Adipose tissue (tissue), 3 donors: ENCODE measurements around the gene NCOA6. TPM values are rescaled to one million over a fixed set of nuclear protein-coding genes. Genes with fewer than 3 reads are reported as not detected.
"Not testable (repeated sequence)": the region's sequence is repeated elsewhere in the genome, so short reads cannot be mapped to it uniquely, and the experiment has no call there.

ENCODE experiments used
- H3K27ac ChIP-seq: one replicate; pipeline ENCODE4 v1.5.1; 2013; ENCODE audit warnings: low read depth, low read length
- WGBS, 3 donors: extraction: QIAGEN DNeasy Blood & Tissue Kit; methylation state at CpG; one replicate each; pipeline ENCODE4 v1.1.7; 2013; 5-methylcytosine and 5-hydroxymethylcytosine counted together
- polyA plus RNA-seq, 3 donors: library from polyadenylated mRNA; stranded (reverse); fragments of 200-250 nt; gene quantifications; one replicate each; pipeline ENCODE4 v1.2.3, GENCODE V29; 2013
- donor health status: healthy with polysubstance abuse.
- donor health status: Bipolar disorder and iron deficiency.
- donor health status: healthy.

Gene NCOA6
- polyA plus RNA-seq, 3 donors: 7.8 to 20.5 (median 12.5) TPM

GRCh38 chr20:34842143-34842542 is 16.7 kb upstream of the NCOA6 start:
- 64 to 71% (median 68%) methylated on average over 2 of the region's 2 CpGs for WGBS, 3 donors
- H3K27ac ChIP-seq: no peak overlapping the region

- H3K27ac ChIP-seq: no peak overlapping the region
- WGBS, 3 donors: 32 to 43% (median 43%) methylated on average over 6 of the region's 6 CpGs
These were observed 9.0 kb upstream of the NCOA6 start for GRCh38 chr20:34834459-34834893.

GRCh38 chr20:34831936-34832335 is 6.5 kb upstream of the NCOA6 start:
- WGBS, 3 donors: 55 to 65% (median 59%) methylated on average over 5 of the region's 5 CpGs
- no peak overlapping the region for H3K27ac ChIP-seq

- 75 to 81% (median 76%) methylated on average over 3 of the region's 3 CpGs for WGBS, 3 donors
- H3K27ac ChIP-seq: no peak overlapping the region
These were observed 3.7 kb upstream of the NCOA6 start for GRCh38 chr20:34829191-34829590.

- WGBS, 3 donors: 1% methylated on average over 35 to 66 of the region's 68 CpGs
- H3K27ac ChIP-seq: no peak overlapping the region
These were observed 483 bp downstream of the NCOA6 start for GRCh38 chr20:34824806-34825529.

GRCh38 chr20:34824452-34824805 is 1.0 kb downstream of the NCOA6 start:
- 0 to 5% (median 2%) methylated on average over 2 of the region's 2 CpGs for WGBS, 3 donors
- H3K27ac ChIP-seq: no peak overlapping the region

GRCh38 chr20:34824026-34824425 is 1.4 kb downstream of the NCOA6 start:
- WGBS, 3 donors: 8 to 32% (median 24%) methylated on average over 1 of the region's 1 CpG
- H3K27ac ChIP-seq: no peak overlapping the region

- 34 to 73% (median 62%) methylated on average over 8 of the region's 8 CpGs for WGBS, 3 donors
These were observed 4.5 kb downstream of the NCOA6 start for GRCh38 chr20:34820805-34821578.

GRCh38 chr20:34817801-34818200 is 7.7 kb downstream of the NCOA6 start:
- no peak overlapping the region for H3K27ac ChIP-seq
- 29 to 47% (median 34%) methylated on average over 2 of the region's 2 CpGs for WGBS, 3 donors

More at GRCh38 chr20:34820805-34821578, 4.5 kb downstream of the NCOA6 start:
- no peak overlapping the region for H3K27ac ChIP-seq

GRCh38 chr20:34817072-34817471 is 8.4 kb downstream of the NCOA6 start:
- WGBS, 3 donors: 48 to 71% (median 49%) methylated on average over 1 to 2 of the region's 2 CpGs
- no peak overlapping the region for H3K27ac ChIP-seq

GRCh38 chr20:34815636-34816035 is 9.8 kb downstream of the NCOA6 start:
- no peak overlapping the region for H3K27ac ChIP-seq
- WGBS, 3 donors: 87 to 100% (median 90%) methylated on average over 1 of the region's 1 CpG

- no peak overlapping the region for H3K27ac ChIP-seq
- 93 to 97% (median 97%) methylated on average over 5 of the region's 5 CpGs for WGBS, 3 donors
These were observed 16.9 kb downstream of the NCOA6 start for GRCh38 chr20:34808583-34808982.

GRCh38 chr20:34807944-34808465 is 17.4 kb downstream of the NCOA6 start:
- not testable (repeated sequence) for H3K27ac ChIP-seq
- WGBS, 3 donors: 87 to 89% (median 87%) methylated on average over 8 of the region's 8 CpGs

GRCh38 chr20:34806255-34806654 is 19.2 kb downstream of the NCOA6 start:
- H3K27ac ChIP-seq: no peak overlapping the region

GRCh38 chr20:34798871-34799270 is 26.6 kb downstream of the NCOA6 start:
- no peak overlapping the region for H3K27ac ChIP-seq

- H3K27ac ChIP-seq: no peak overlapping the region
- 64 to 67% (median 64%) methylated on average over 3 of the region's 3 CpGs for WGBS, 3 donors
These were observed 27.1 kb downstream of the NCOA6 start for GRCh38 chr20:34798328-34798727.

GRCh38 chr20:34797012-34797995 is 28.1 kb downstream of the NCOA6 start:
- no peak overlapping the region for H3K27ac ChIP-seq
- 88 to 90% (median 88%) methylated on average over 8 of the region's 8 CpGs for WGBS, 3 donors

- WGBS, 3 donors: 78 to 94% (median 82%) methylated on average over 2 of the region's 2 CpGs
- no peak overlapping the region for H3K27ac ChIP-seq
These were observed 31.4 kb downstream of the NCOA6 start for GRCh38 chr20:34794006-34794585.
